IMR-90 (cell line): ENCODE results near the gene PRUNE2. TPM values are rescaled to one million over a fixed set of nuclear protein-coding genes. Genes with fewer than 3 reads are reported as not detected.

Experiments used
- ATAC-seq: fragments of 200-7000 bp; cut with Tn5 transposase; 2 replicates; pipeline ENCODE4 v1.9.1; 2020; ENCODE audit warnings: low read depth, mild to moderate bottlenecking, moderate library complexity
- BruUV-seq: library from RNA; stranded (reverse); fragments of 400-500 nt; replicated peaks from 2 replicates; lab custom pipeline; 2021; lab: Mats Ljungman, UMichigan
- CTCF ChIA-PET: fragments of 300-600 bp; formaldehyde crosslinking; extraction: SDS; loops from one replicate; lab custom pipeline; 2021; ENCODE audit warnings: antibody characterized with exemption; lab: Yijun Ruan, JAX
- POLR2A ChIA-PET: fragments of 300-600 bp; sonication (Branson Sonifier 250); formaldehyde crosslinking; loops from one replicate; lab custom pipeline; 2022; ENCODE audit warnings: antibody characterized with exemption; ENCODE audit not compliant: unreplicated experiment; lab: Charles Lee
- DNase-seq: peaks from one replicate; pipeline ENCODE4 v3.0.0; 2013
- H2AFZ ChIP-seq: replicated peaks from 2 replicates; pipeline ENCODE3; 2013; ENCODE audit warnings: low read length, mild to moderate bottlenecking; ENCODE audit not compliant: poor library complexity
- H2AK5ac ChIP-seq: 2 replicates; pipeline ENCODE4 v1.6.1; 2013; ENCODE audit warnings: low read depth, low read length, inconsistent platforms
- H2AK9ac ChIP-seq: replicated peaks from 2 replicates; pipeline ENCODE3; 2013; ENCODE audit warnings: mild to moderate bottlenecking, low read depth, low read length, moderate library complexity; ENCODE audit not compliant: poor library complexity
- H2BK120ac ChIP-seq: 2 replicates; pipeline ENCODE4 v1.6.1; 2013; ENCODE audit warnings: low read depth, low read length, inconsistent platforms
- H2BK15ac ChIP-seq: 3 replicates; pipeline ENCODE4 v1.6.1; 2013; ENCODE audit warnings: low read depth, low read length, inconsistent platforms
- H2BK20ac ChIP-seq: 2 replicates; pipeline ENCODE4 v1.6.1; 2013; ENCODE audit warnings: low read depth, mild to moderate bottlenecking, inconsistent platforms, low read length, moderate library complexity
- H2BK5ac ChIP-seq: 2 replicates; pipeline ENCODE4 v1.6.1; 2013; ENCODE audit warnings: mild to moderate bottlenecking, low read depth, low read length, inconsistent platforms; ENCODE audit not compliant: poor library complexity, severe bottlenecking
- H3K14ac ChIP-seq: replicated peaks from 2 replicates; pipeline ENCODE4 v1.6.1; 2013; ENCODE audit warnings: low read depth, low read length, inconsistent platforms
- H3K18ac ChIP-seq: 2 replicates; pipeline ENCODE4 v1.6.1; 2013; ENCODE audit warnings: low read depth, low read length, control low read depth
- H3K23ac ChIP-seq: 2 replicates; pipeline ENCODE4 v1.6.1; 2013; ENCODE audit warnings: low read depth, low read length, inconsistent platforms
- H3K27ac ChIP-seq: 2 replicates; pipeline ENCODE4 v1.5.1; 2013; ENCODE audit warnings: mild to moderate bottlenecking, control low read depth, low read length; ENCODE audit not compliant: insufficient read depth
- H3K27me3 ChIP-seq: 2 replicates; pipeline ENCODE4 v1.6.1; 2013; ENCODE audit warnings: low read length; ENCODE audit not compliant: control insufficient read depth, insufficient read depth
- H3K36me3 ChIP-seq: 2 replicates; pipeline ENCODE4 v1.6.1; 2013; ENCODE audit warnings: low read length, mixed read lengths; ENCODE audit not compliant: control insufficient read depth, insufficient read depth
- H3K4ac ChIP-seq: 2 replicates; pipeline ENCODE4 v1.6.1; 2013; ENCODE audit warnings: low read depth, low read length, inconsistent platforms
- H3K4me1 ChIP-seq: 2 replicates; pipeline ENCODE4 v1.6.1; 2013; ENCODE audit warnings: low read length, mixed read lengths; ENCODE audit not compliant: control insufficient read depth, insufficient read depth
- H3K4me2 ChIP-seq: 2 replicates; pipeline ENCODE4 v1.6.1; 2013; ENCODE audit warnings: low read depth, mild to moderate bottlenecking, control low read depth, low read length, moderate library complexity
- H3K4me3 ChIP-seq: 2 replicates; pipeline ENCODE4 v1.5.1; 2013; ENCODE audit warnings: low read depth, mild to moderate bottlenecking, control low read depth, low read length, moderate library complexity; ENCODE audit not compliant: insufficient read depth
- H3K56ac ChIP-seq: 2 replicates; pipeline ENCODE4 v1.6.1; 2013; ENCODE audit warnings: low read length, inconsistent platforms; ENCODE audit not compliant: insufficient read depth; ENCODE audit errors: extremely low read depth
- H3K79me1 ChIP-seq, 2 experiments: 2 replicates each; pipeline ENCODE4 v1.6.1; 2013; ENCODE audit warnings: low read length in 2 of 2, inconsistent platforms in 1 of 2, low read depth in 1 of 2
- H3K9ac ChIP-seq: 2 replicates; pipeline ENCODE4 v1.6.1; 2013; ENCODE audit warnings: low read depth, low read length, control low read depth
- H3K9me1 ChIP-seq: 2 replicates; pipeline ENCODE4 v1.6.1; 2013; ENCODE audit warnings: low read length, inconsistent platforms; ENCODE audit not compliant: insufficient read depth
- H3K9me3 ChIP-seq: 2 replicates; pipeline ENCODE4 v1.6.1; 2013; ENCODE audit warnings: low read length; ENCODE audit not compliant: control insufficient read depth, insufficient read depth
- H4K20me1 ChIP-seq: 2 replicates; pipeline ENCODE4 v1.6.1; 2013; ENCODE audit warnings: low read length, inconsistent platforms; ENCODE audit not compliant: insufficient read depth
- H4K5ac ChIP-seq: 2 replicates; pipeline ENCODE4 v1.6.1; 2013; ENCODE audit warnings: mild to moderate bottlenecking, low read depth, low read length, control low read depth
- H4K8ac ChIP-seq, 2 experiments: 2 replicates each; pipeline ENCODE4 v1.6.1; 2013; ENCODE audit warnings: low read depth in 2 of 2, low read length in 2 of 2, control low read depth in 1 of 2, inconsistent platforms in 1 of 2
- H4K91ac ChIP-seq: 2 replicates; pipeline ENCODE4 v1.6.1; 2013; ENCODE audit warnings: low read depth, low read length, inconsistent platforms; ENCODE audit not compliant: insufficient read depth
- BHLHE40 ChIP-seq: fragments of 150-350 bp; IDR thresholded peaks from 2 replicates; pipeline ENCODE4 v1.6.1; 2016; ENCODE audit warnings: mild to moderate bottlenecking, low read depth, low read length
- CEBPB ChIP-seq: IDR thresholded peaks from 2 replicates; pipeline ENCODE4 v1.6.1; 2012; ENCODE audit warnings: low read depth, low read length, improper control_type of control experiment
- ELK1 ChIP-seq: fragments of 150-350 bp; IDR thresholded peaks from 2 replicates; pipeline ENCODE4 v1.6.1; 2016; ENCODE audit warnings: low read depth, mild to moderate bottlenecking, low read length, moderate library complexity, borderline replicate concordance
- MAFK ChIP-seq: IDR thresholded peaks from 2 replicates; pipeline ENCODE4 v1.6.1; 2012; ENCODE audit warnings: low read depth, low read length, improper control_type of control experiment
- MAZ ChIP-seq: IDR thresholded peaks from 2 replicates; pipeline ENCODE4 v1.6.1; 2012; ENCODE audit warnings: low read depth, mild to moderate bottlenecking, low read length, improper control_type of control experiment, moderate library complexity, borderline replicate concordance
- MXI1 ChIP-seq: IDR thresholded peaks from 2 replicates; pipeline ENCODE4 v1.6.1; 2012; ENCODE audit warnings: low read depth, mild to moderate bottlenecking, low read length, moderate library complexity, borderline replicate concordance
- NFE2L2 ChIP-seq: fragments of 150-350 bp; IDR thresholded peaks from 2 replicates; pipeline ENCODE4 v1.6.1; 2016; ENCODE audit warnings: low read depth, mild to moderate bottlenecking, low read length
- POLR2A ChIP-seq: IDR thresholded peaks from 2 replicates; pipeline ENCODE4 v1.6.1; 2012; ENCODE audit warnings: mild to moderate bottlenecking, low read depth, low read length
- RAD21 ChIP-seq: IDR thresholded peaks from 2 replicates; pipeline ENCODE4 v1.6.1; 2012; ENCODE audit warnings: low read length, improper control_type of control experiment
- RCOR1 ChIP-seq: IDR thresholded peaks from 2 replicates; pipeline ENCODE4 v1.6.1; 2012; ENCODE audit warnings: mild to moderate bottlenecking, low read length, improper control_type of control experiment; ENCODE audit not compliant: insufficient replicate concordance
- RFX5 ChIP-seq: IDR thresholded peaks from 2 replicates; pipeline ENCODE4 v1.8.0; 2012; ENCODE audit warnings: low read depth, mild to moderate bottlenecking, low read length, moderate library complexity
- SMC3 ChIP-seq: fragments of 150-350 bp; IDR thresholded peaks from 2 replicates; pipeline ENCODE4 v1.6.1; 2016; ENCODE audit warnings: low read depth, mild to moderate bottlenecking, antibody characterized with exemption, low read length, moderate library complexity
- WGBS, 2 experiments: methylation state at CpG; one replicate each; pipeline versions ENCODE4 v1.1.5 to v1.1.7; 2013; ENCODE audit warnings: missing lambda C conversion rate in 2 of 2; ENCODE audit not compliant: insufficient read length in 1 of 2; ENCODE audit errors: extremely low coverage in 2 of 2; 5-methylcytosine and 5-hydroxymethylcytosine counted together
- dilution Hi-C: fragments of 300-500 bp; cut with HindIII; formaldehyde crosslinking; loops from one replicate; pipeline ENCODE4 v1.14.3; 2018; ENCODE audit warnings: low sequenced_read_pairs; ENCODE audit not compliant: unreplicated experiment
- in situ Hi-C: fragments of 300-500 bp; cut with MboI; formaldehyde crosslinking; loops from 3 replicates; pipeline ENCODE4 v1.14.3; 2019; ENCODE audit warnings: low sequenced_read_pairs, inconsistent platforms, mixed read lengths
- intact Hi-C: fragments of 100-400 bp; cut with micrococcal nuclease; formaldehyde crosslinking; loops from 2 replicates; pipeline ENCODE4 v1.10.0; 2022
- polyA plus RNA-seq, 3 experiments: library from polyadenylated mRNA; depleted of rRNA; stranded (reverse); fragments of >200 nt; gene quantifications; 2 replicates each; pipeline ENCODE4 v1.2.3, GENCODE V29; 2012; ENCODE audit warnings: low replicate concordance in 1 of 3
- total RNA-seq: library from RNA; depleted of rRNA; stranded (reverse); fragments of >200 nt; gene quantifications from 2 replicates; pipeline ENCODE4 v1.2.3, GENCODE V29; 2012
- TF ChIP-seq, protein P1 (sequence below): conservative IDR thresholded peaks from 2 replicates; pipeline ENCODE4 v1.5.1; 2012; ENCODE audit warnings: mild to moderate bottlenecking, low read depth, low read length, improper control_type of control experiment
- TF ChIP-seq, protein P2 (sequence below): fragments of 150-350 bp; IDR thresholded peaks from 2 replicates; pipeline ENCODE4 v1.6.1; 2017; ENCODE audit warnings: mild to moderate bottlenecking, antibody characterized with exemption, low read length, low read depth

The PRUNE2 gene
- total and polyA plus RNA-seq, 2 of the 4 experiments (the other 2 are of a cell fraction): 0.70 to 1.6 TPM

GRCh38 chr9:76571288-76571687 lies 334.6 kb downstream of the PRUNE2 start:
- Histone ChIP-seq H3K27ac (no peak overlapping the region), H3K4me2 (peak overlapping the region; percentile 80; the same call in 1 of the 2 replicates), H2BK20ac (no peak overlapping the region), H4K91ac (no peak overlapping the region), H3K56ac (no peak overlapping the region), H3K79me1 (no peaks in the 10 kb centered on the region), H3K9ac (peak overlapping the region; percentile 45; the same call in 1 of the 2 replicates), H2AK5ac (no peak overlapping the region), H3K18ac (no peak overlapping the region), H3K9me3 (peaks cover 5% of the 10 kb centered on the region), H4K20me1 (no peaks in the 10 kb centered on the region), H3K14ac (no peak overlapping the region), H3K4ac (no peak overlapping the region), H2BK15ac (no peak overlapping the region), H3K23ac (no peak overlapping the region), H2BK120ac (no peak overlapping the region), H3K9me1 (no peaks in the 10 kb centered on the region), H3K36me3 (no peaks in the 10 kb centered on the region), H2AFZ (no peak overlapping the region), H3K27me3 (peaks cover 3% of the 10 kb centered on the region), H4K5ac (no peak overlapping the region), H3K4me1 (no peaks in the 10 kb centered on the region), H3K4me3 (peak overlapping the region; percentile 29), H2AK9ac (no peak overlapping the region), H2BK5ac (no peak overlapping the region), H4K8ac (peak overlapping the region in 1 of 2 experiments; percentile 49; a peak in 2 of 4 replicates)
- intact Hi-C loops: no loop called here
- dilution Hi-C loops: no loop called here
- no CpG with 5 or more reads among the region's 3 CpGs for WGBS, 2 experiments
- no TSS peak for BruUV-seq
- in situ Hi-C loops: no loop called here
- POLR2A ChIA-PET: no interaction called here
- no peak for DNase-seq
- ATAC-seq: peak; percentile 49
- TF ChIP-seq, protein P1, sequence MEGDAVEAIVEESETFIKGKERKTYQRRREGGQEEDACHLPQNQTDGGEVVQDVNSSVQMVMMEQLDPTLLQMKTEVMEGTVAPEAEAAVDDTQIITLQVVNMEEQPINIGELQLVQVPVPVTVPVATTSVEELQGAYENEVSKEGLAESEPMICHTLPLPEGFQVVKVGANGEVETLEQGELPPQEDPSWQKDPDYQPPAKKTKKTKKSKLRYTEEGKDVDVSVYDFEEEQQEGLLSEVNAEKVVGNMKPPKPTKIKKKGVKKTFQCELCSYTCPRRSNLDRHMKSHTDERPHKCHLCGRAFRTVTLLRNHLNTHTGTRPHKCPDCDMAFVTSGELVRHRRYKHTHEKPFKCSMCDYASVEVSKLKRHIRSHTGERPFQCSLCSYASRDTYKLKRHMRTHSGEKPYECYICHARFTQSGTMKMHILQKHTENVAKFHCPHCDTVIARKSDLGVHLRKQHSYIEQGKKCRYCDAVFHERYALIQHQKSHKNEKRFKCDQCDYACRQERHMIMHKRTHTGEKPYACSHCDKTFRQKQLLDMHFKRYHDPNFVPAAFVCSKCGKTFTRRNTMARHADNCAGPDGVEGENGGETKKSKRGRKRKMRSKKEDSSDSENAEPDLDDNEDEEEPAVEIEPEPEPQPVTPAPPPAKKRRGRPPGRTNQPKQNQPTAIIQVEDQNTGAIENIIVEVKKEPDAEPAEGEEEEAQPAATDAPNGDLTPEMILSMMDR: no peak
- TF ChIP-seq ELK1 (no peak), BHLHE40 (no peak), RCOR1 (no peak), MAZ (no peak), RFX5 (no peak), SMC3 (no peak), MAFK (no peak), RAD21 (no peak), POLR2A (no peak), CEBPB (no peak), NFE2L2 (no peak), MXI1 (no peak)
- TF ChIP-seq, protein P2, sequence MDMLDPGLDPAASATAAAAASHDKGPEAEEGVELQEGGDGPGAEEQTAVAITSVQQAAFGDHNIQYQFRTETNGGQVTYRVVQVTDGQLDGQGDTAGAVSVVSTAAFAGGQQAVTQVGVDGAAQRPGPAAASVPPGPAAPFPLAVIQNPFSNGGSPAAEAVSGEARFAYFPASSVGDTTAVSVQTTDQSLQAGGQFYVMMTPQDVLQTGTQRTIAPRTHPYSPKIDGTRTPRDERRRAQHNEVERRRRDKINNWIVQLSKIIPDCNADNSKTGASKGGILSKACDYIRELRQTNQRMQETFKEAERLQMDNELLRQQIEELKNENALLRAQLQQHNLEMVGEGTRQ: no peak
- CTCF ChIA-PET: interaction anchor here (0.6 kb wide), 1 partner anchor 337 kb away, joined by 3 read pairs; no protein-coding TSS in a partner anchor
